Epithelial cell of esophagus (primary cell): ENCODE data around the gene EIF2S3.
A peak's percentile ranks its signal among the peaks of the same experiment; 100 is the strongest.

Experiments used
- DNase-seq: peaks from one replicate; pipeline ENCODE4 v3.0.0; 2010; ENCODE audit warnings: low read depth
- H3K4me3 ChIP-seq: 2 replicates; pipeline ENCODE4 v1.5.1; 2011; ENCODE audit warnings: mild to moderate bottlenecking, low read length, control low read depth
- TF ChIP-seq, protein P1 (sequence below): IDR thresholded peaks from 2 replicates; pipeline ENCODE4 v1.5.1; 2011; ENCODE audit warnings: low read depth, mild to moderate bottlenecking, low read length, control low read depth, inconsistent platforms; ENCODE audit not compliant: insufficient read depth; ENCODE audit errors: missing control alignments

The EIF2S3 gene

DNA sequence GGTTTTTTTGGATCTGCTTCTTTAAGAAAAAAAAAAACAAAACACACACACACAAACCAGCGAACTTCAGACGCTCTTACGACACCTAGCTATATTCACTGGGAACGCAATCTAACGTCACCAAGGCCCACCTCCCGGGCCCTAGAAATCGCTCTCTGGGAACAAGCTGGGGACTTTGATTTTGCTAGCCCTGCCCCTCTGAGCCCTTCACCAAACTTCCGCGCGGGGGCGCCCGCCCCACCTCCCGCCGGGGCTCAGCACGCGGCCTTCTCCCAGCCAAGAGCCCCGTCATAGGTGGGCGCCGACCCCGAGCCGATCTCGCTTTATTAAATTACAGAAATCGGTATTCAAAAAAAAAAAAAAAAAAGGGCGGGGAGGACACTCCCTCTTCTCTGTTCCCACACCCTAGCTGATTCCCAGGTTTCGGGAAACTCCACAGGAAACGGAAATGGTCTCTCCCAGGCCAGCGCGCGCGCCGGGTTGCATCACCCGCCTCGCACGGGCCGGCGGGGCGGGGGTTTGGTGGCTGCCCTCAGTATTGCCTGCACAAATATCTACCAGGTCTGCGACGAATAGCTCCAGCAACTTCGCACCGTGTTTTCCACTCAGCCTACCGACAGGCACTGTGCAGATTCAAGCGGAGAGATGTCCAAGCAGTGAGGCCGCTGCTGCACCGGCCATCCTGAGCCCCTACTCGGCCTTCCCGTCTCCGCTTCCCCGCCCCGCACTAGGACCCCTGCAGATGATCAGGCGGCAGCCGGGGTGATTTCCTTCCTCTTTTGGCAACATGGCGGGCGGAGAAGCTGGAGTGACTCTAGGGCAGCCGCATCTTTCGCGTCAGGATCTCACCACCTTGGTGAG lies at the start of gene EIF2S3:
EIF2S3 (plus strand) TSS at position 775 of the 861 bp plus-strand sequence; CDS start at position 788, 13 bp downstream.
- H3K4me3 ChIP-seq, result no peak within 1 kb of the TSS
- DNase-seq, result peak; percentile 92
- TF ChIP-seq, protein P1, sequence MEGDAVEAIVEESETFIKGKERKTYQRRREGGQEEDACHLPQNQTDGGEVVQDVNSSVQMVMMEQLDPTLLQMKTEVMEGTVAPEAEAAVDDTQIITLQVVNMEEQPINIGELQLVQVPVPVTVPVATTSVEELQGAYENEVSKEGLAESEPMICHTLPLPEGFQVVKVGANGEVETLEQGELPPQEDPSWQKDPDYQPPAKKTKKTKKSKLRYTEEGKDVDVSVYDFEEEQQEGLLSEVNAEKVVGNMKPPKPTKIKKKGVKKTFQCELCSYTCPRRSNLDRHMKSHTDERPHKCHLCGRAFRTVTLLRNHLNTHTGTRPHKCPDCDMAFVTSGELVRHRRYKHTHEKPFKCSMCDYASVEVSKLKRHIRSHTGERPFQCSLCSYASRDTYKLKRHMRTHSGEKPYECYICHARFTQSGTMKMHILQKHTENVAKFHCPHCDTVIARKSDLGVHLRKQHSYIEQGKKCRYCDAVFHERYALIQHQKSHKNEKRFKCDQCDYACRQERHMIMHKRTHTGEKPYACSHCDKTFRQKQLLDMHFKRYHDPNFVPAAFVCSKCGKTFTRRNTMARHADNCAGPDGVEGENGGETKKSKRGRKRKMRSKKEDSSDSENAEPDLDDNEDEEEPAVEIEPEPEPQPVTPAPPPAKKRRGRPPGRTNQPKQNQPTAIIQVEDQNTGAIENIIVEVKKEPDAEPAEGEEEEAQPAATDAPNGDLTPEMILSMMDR, result peak; percentile 42

DNA sequence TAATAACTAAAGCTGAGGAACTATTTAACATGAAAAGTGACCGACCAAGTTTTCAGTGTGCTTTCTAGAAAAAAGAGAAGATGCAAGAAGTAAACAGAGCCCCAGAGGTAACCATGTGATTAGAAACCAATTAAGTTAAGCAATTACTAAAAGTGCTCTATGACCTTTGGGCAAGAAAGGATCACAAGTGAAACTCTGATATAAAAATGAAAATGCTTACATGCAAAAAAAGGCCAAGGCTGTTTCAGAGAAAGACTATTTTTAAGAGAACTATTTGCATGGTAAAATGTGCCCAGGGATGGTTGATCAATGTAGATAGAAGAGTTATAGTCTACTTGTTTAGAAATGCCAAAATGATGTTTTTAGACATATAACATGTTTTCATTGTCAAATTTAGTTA lies 49.7 kb upstream of the EIF2S3 start:
- no peak overlapping the region for H3K4me3 ChIP-seq
- TF ChIP-seq, protein P1, result no peak
- DNase-seq, result no peak

DNA sequence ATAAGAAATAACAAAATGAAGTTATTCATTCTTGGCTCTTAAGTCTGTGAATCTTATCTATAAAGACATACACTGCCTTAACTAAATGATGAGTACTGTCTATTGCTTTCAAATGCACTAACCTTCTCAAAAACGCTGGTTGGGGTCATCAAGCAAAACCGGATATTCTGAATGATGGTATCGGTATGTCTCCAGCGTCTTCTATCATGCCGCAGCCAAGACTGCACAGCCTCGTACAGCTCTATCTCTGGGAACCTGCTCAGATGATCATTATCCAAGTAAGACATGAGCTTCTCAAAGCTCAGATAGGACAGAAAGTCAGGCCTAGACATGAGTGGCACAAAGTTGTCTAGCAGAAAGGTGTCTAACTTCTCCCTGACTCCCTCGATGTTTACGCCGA lies 48.9 kb upstream of the EIF2S3 start:
- TF ChIP-seq, protein P1, result no peak
- H3K4me3 ChIP-seq, result no peak overlapping the region
- DNase-seq, result no peak

DNA sequence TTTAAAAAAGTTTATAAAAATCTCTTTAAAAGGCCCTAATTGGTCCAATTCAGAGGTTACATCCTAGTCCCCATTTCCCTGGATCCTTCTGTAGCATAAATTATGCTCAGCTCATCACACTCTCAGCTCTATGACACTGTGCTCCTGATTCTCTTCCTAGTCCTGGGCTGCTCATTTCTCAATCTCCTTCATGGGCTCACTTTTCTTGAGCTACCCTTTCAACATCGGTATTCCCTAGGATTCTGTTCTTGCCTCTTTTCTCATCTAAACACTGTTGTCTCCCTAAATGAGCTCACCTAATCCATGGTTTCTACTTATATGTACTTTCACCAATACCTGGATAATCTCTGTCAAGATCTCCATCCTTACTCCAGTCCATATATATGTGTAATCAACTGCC lies 42.5 kb upstream of the EIF2S3 start:
- no peak for DNase-seq
- no peak overlapping the region for H3K4me3 ChIP-seq
- TF ChIP-seq, protein P1, result no peak

DNA sequence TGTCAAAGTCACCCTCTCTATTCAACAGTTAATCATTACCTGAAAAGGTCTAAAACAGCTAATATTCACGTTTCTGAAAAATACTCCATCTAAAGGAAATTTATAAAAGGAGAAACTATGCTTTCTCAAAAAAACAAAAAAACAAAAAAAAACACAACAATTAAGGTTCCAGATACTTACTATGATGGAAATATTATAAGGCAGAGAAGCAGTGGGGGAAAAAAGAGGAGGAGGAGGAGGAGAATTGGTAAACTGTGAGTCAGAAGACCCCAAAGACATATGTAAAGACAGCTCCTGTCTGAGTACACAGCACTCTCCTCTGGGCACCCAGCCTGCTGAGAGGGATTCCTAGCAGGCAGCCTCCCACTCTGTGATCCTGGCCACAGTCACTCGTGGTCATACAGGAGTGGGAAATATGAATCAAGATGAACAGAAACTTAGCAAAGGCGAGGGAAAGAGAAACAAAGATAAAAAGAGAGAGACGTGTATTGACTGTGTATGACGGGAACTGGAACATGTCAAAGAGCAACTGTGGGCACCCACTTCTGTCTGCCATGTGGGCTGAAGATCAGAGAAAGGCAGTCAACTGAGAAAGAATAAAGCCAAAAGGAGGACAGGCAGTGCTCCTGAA lies 40.3 kb upstream of the EIF2S3 start:
- no peak overlapping the region for H3K4me3 ChIP-seq
- DNase-seq, result no peak
- TF ChIP-seq, protein P1, result no peak

DNA sequence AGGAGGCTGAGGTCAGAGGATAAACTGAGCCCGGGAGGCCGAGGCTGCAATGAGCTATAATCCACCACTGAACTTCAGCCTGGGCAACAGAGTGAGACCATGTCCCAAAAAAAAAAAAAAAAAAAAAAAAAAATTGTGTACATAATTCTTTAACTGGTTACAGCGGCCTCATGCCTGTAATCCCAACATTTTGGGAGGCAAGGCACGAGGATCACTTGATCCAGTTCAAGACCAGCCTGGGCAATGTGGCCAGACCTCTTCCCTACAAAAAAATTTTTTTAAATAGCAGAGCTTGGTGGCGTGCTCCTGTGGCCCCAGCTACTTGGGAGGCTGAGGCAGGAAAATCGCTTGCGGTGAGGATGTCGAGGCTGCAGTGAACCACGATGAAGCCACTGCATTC lies 37.1 kb upstream of the EIF2S3 start:
- no peak for DNase-seq
- TF ChIP-seq, protein P1, result no peak
- H3K4me3 ChIP-seq, result no peak overlapping the region
